Measurements from ENCODE around the gene KRTAP10-1. TPM values are rescaled to one million over a fixed set of nuclear protein-coding genes. Genes with fewer than 3 reads are reported as not detected.

Gene KRTAP10-1
- total and polyA plus RNA-seq, 2 of the 13 experiments (the other 11 are each of a cell fraction or from before 2014, with no cell fraction given) = not detected

GRCh38 chr21:44544566-44544965, 4.6 kb upstream of the KRTAP10-1 start:
- Histone ChIP-seq H3K27ac (ENCODE audit: extremely low read length, insufficient read depth, low read length) (no peak overlapping the region), H3K27me3 (ENCODE audit: control insufficient read depth in 1 of 2, insufficient read depth in 2 of 2, low read length in 2 of 2) (no peaks in the 10 kb centered on the region; a peak in 2 of 5 replicates), H3K4me2 (ENCODE audit: low read depth, low read length) (no peak overlapping the region), H2AFZ (ENCODE audit: low read length) (no peak overlapping the region), H3K79me2 (ENCODE audit: insufficient read depth, low read length) (no peaks in the 10 kb centered on the region), H4K20me1 (ENCODE audit: insufficient read depth, low read length) (no peaks in the 10 kb centered on the region), H3K4me1 (ENCODE audit: insufficient read depth, low read length) (no peaks in the 10 kb centered on the region; the same call in 1 of the 2 replicates), H3K9ac (ENCODE audit: insufficient read depth, low read depth, low read length) (no peak overlapping the region), H3K9me3 (ENCODE audit: low read length) (peaks cover 17% of the 10 kb centered on the region; the same call in 1 of the 2 replicates), H3K36me3 (replicated peaks in 1 of 2; ENCODE audit: control insufficient read depth in 1 of 2, insufficient read depth in 2 of 2, low read length in 2 of 2) (no peaks in the 10 kb centered on the region), H3K4me3 (replicated peaks in 1 of 3; ENCODE audit: insufficient read depth in 1 of 3, low read depth in 2 of 3, low read length in 3 of 3) (no peak overlapping the region)
- intact Hi-C loops (cut with micrococcal nuclease; ENCODE audit: unreplicated experiment) = no loop called here
- in situ Hi-C loops (cut with HindIII; ENCODE audit: extremely low pct_ligation_motif_present, low pct_unique_long_range_greater_than_20kb) = no loop called here
- POLR2A ChIA-PET = no interaction called here
- no TSS peak for BruUV-seq (replicated peaks)
- DNase-seq (ENCODE audit: low spot score) (no peak), ATAC-seq (no peak), FAIRE-seq (no peak)
- CTCF ChIA-PET (ENCODE audit: low intra/inter-chr PET ratio, low total read pairs) = no interaction called here
- 21% methylated on average over 3 of the region's 3 CpGs for WGBS (ENCODE audit: low lambda C conversion rate)
- TF ChIP-seq TOPORS (CRISPR knock-in tag; IDR thresholded peaks at IDR 0.05) = no peak
- TF ChIP-seq ZFP41 (CRISPR knock-in tag; IDR thresholded peaks at IDR 0.05; ENCODE audit: borderline replicate concordance) = no peak
- TF ChIP-seq YEATS2 (CRISPR knock-in tag; IDR thresholded peaks at IDR 0.05; ENCODE audit: borderline replicate concordance) = no peak
- no peak for TF ChIP-seq LRRFIP1 (CRISPR knock-in tag; conservative IDR thresholded peaks at IDR 0.05)
- no peak for TF ChIP-seq CREM (IDR thresholded peaks at IDR 0.05)
- TF ChIP-seq CREM (CRISPR knock-in tag; IDR thresholded peaks at IDR 0.05) = no peak
- TF ChIP-seq KDM5B (CRISPR knock-in tag; IDR thresholded peaks at IDR 0.05; ENCODE audit: borderline replicate concordance) = no peak
- no peak for TF ChIP-seq BCLAF1 (IDR thresholded peaks at IDR 0.05)
- TF ChIP-seq ZNF317 (CRISPR knock-in tag; IDR thresholded peaks at IDR 0.05) = no peak
- TF ChIP-seq ZSCAN12 (CRISPR knock-in tag; IDR thresholded peaks at IDR 0.05) = no peak
- TF ChIP-seq PREB (CRISPR knock-in tag; IDR thresholded peaks at IDR 0.05) = no peak
- no peak for TF ChIP-seq HIC2 (CRISPR knock-in tag; IDR thresholded peaks at IDR 0.05; ENCODE audit: low read depth)
- no peak for TF ChIP-seq DR1 (CRISPR knock-in tag; IDR thresholded peaks at IDR 0.05)
- TF ChIP-seq FOXJ3 (CRISPR knock-in tag; IDR thresholded peaks at IDR 0.05; ENCODE audit: borderline replicate concordance) = no peak
- no peak for TF ChIP-seq ZNF615 (CRISPR knock-in tag; IDR thresholded peaks at IDR 0.05; ENCODE audit: borderline replicate concordance)
- TF ChIP-seq IRF9 (CRISPR knock-in tag; IDR thresholded peaks at IDR 0.05; ENCODE audit: borderline replicate concordance) = no peak

All from HepG2 (cell line).